ENCODE data around the gene DNAH5. TPM values are rescaled to one million over a fixed set of nuclear protein-coding genes. Genes with fewer than 3 reads are reported as not detected.

DNAH5 gene
- total and polyA plus RNA-seq, 2 experiments from 2014 or later = 0.56 to 0.97 TPM

DNA sequence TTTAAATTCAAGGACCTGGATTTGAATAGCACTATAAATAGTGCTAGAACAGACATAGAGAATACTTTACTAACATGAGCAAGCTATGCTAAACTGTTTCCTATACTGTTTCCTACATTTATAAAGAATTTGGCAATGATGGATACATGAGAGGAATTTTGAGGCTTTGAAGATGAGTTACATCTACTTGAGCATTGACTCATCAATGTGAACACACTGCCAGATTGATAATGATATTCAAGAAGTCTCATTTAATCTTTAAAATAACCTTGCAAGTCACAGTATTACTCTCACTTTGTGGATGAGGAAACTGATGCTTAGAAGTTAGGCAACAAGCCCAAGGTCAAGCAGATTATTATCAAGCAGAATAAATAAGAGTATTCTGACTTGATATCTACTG, 281.9 kb downstream of the DNAH5 start:
- no peak for DNase-seq (ENCODE audit: low spot score)
- H4K20me1 ChIP-seq (replicated peaks; ENCODE audit: insufficient read depth) = no peaks in the 10 kb centered on the region
- Mint-ChIP-seq H3K27ac (no peak overlapping the region), H3K27me3 (ENCODE audit: insufficient read depth, low read depth, poor library complexity) (no peaks in the 10 kb centered on the region), H3K4me3 (no peak overlapping the region), H3K36me3 (ENCODE audit: low read depth) (no peaks in the 10 kb centered on the region), H3K4me1 (no peaks in the 10 kb centered on the region), H3K9me3 (no peaks in the 10 kb centered on the region)
- no peak for TF ChIP-seq JUNB (IDR thresholded peaks at IDR 0.05; ENCODE audit: unreplicated experiment)
- TF ChIP-seq, protein P1, sequence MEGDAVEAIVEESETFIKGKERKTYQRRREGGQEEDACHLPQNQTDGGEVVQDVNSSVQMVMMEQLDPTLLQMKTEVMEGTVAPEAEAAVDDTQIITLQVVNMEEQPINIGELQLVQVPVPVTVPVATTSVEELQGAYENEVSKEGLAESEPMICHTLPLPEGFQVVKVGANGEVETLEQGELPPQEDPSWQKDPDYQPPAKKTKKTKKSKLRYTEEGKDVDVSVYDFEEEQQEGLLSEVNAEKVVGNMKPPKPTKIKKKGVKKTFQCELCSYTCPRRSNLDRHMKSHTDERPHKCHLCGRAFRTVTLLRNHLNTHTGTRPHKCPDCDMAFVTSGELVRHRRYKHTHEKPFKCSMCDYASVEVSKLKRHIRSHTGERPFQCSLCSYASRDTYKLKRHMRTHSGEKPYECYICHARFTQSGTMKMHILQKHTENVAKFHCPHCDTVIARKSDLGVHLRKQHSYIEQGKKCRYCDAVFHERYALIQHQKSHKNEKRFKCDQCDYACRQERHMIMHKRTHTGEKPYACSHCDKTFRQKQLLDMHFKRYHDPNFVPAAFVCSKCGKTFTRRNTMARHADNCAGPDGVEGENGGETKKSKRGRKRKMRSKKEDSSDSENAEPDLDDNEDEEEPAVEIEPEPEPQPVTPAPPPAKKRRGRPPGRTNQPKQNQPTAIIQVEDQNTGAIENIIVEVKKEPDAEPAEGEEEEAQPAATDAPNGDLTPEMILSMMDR (conservative IDR thresholded peaks at IDR 0.05; ENCODE audit: low read depth in 2 of 2) = no peak
- TF ChIP-seq ZNF114 (CRISPR knock-in tag; IDR thresholded peaks at IDR 0.05) = no peak
- TF ChIP-seq STAT1 (IDR thresholded peaks at IDR 0.05; ENCODE audit: unreplicated experiment) = no peak
- TF ChIP-seq EZH2phosphoT487 (IDR thresholded peaks at IDR 0.05; ENCODE audit: unreplicated experiment) = no peak
- TF ChIP-seq NANOG (IDR thresholded peaks at IDR 0.05; ENCODE audit: borderline replicate concordance) = no peak
- no peak for TF ChIP-seq EZH2 (IDR thresholded peaks at IDR 0.05; ENCODE audit: low read depth, unreplicated experiment)
- no peak for TF ChIP-seq POLR2AphosphoS5 (IDR thresholded peaks at IDR 0.05; ENCODE audit: low read depth)
- H3K4me2 ChIP-seq = no peak overlapping the region
- no peaks in the 10 kb centered on the region for H3K36me3 ChIP-seq (ENCODE audit: insufficient read depth)
- H3K79me2 ChIP-seq (replicated peaks; ENCODE audit: insufficient read depth) = no peaks in the 10 kb centered on the region
- H3K4me1 ChIP-seq (ENCODE audit: insufficient read depth) = 0 out of 2 replicates have a peak, but pooled peaks cover 6% of the 10 kb centered on the region
- H3K27me3 ChIP-seq (ENCODE audit: insufficient read depth) = no peaks in the 10 kb centered on the region
- H3K4me3 ChIP-seq = no peak overlapping the region
- no peak overlapping the region for H2AFZ ChIP-seq
- H3K27ac ChIP-seq (ENCODE audit: low read depth) = no peak overlapping the region
- ATAC-seq = no peak
- no peaks in the 10 kb centered on the region for H3F3A ChIP-seq (replicated peaks; ENCODE audit: low read depth)
- H3K9me2 ChIP-seq (ENCODE audit: insufficient read depth) = 0 out of 2 replicates have a peak, but pooled peaks cover 5% of the 10 kb centered on the region

DNA sequence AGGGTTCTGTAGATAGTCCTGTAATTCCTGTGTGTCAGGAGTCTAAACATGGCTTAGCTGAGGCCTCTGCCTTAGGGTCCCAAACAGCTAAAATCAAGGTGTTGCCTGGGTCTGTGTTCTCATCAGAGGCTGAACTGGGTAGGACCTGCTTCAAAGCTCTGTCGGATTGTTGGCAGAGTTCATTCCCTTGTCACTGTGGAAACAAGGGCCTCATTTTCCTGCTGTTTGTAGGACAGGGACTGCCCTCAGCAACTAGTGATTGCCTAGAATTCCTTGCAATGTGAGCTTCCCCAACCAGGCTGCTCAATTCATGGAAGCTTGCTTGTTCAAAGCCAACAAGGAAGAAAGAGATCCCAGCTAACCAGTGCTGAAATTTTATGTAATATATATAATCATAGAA, 283.2 kb downstream of the DNAH5 start:
- TF ChIP-seq NANOG (IDR thresholded peaks at IDR 0.05; ENCODE audit: borderline replicate concordance) = no peak
- no peak for TF ChIP-seq JUNB (IDR thresholded peaks at IDR 0.05; ENCODE audit: unreplicated experiment)
- TF ChIP-seq STAT1 (IDR thresholded peaks at IDR 0.05; ENCODE audit: unreplicated experiment) = no peak
- TF ChIP-seq ZNF331 (CRISPR knock-in tag; IDR thresholded peaks at IDR 0.05; ENCODE audit: low read depth) = no peak
- TF ChIP-seq EZH2 (IDR thresholded peaks at IDR 0.05; ENCODE audit: low read depth, unreplicated experiment) = no peak
- DNase-seq (ENCODE audit: low spot score) = no peak
- no peak overlapping the region for H3K4me3 ChIP-seq
- H3F3A ChIP-seq (replicated peaks; ENCODE audit: low read depth) = no peaks in the 10 kb centered on the region
- H3K4me1 ChIP-seq (ENCODE audit: insufficient read depth) = 0 out of 2 replicates have a peak, but pooled peaks cover 6% of the 10 kb centered on the region
- no peaks in the 10 kb centered on the region for H3K27me3 Mint-ChIP-seq (ENCODE audit: insufficient read depth, low read depth, poor library complexity)
- no peak overlapping the region for H3K27ac ChIP-seq (ENCODE audit: low read depth)
- H3K79me2 ChIP-seq (replicated peaks; ENCODE audit: insufficient read depth) = no peaks in the 10 kb centered on the region
- no peaks in the 10 kb centered on the region for H4K20me1 ChIP-seq (replicated peaks; ENCODE audit: insufficient read depth)
- no peak overlapping the region for H3K4me3 Mint-ChIP-seq
- H3K27me3 ChIP-seq (ENCODE audit: insufficient read depth) = no peaks in the 10 kb centered on the region
- H3K36me3 ChIP-seq (ENCODE audit: insufficient read depth) = no peaks in the 10 kb centered on the region
- peak overlapping the region; percentile 59; the same call in 1 of the 2 replicates for H2AFZ ChIP-seq
- H3K9me2 ChIP-seq (ENCODE audit: insufficient read depth) = 0 out of 2 replicates have a peak, but pooled peaks cover 5% of the 10 kb centered on the region
- H3K36me3 Mint-ChIP-seq (ENCODE audit: low read depth) = no peaks in the 10 kb centered on the region
- no peaks in the 10 kb centered on the region for H3K9me3 Mint-ChIP-seq
- no peak overlapping the region for H3K4me2 ChIP-seq
- H3K4me1 Mint-ChIP-seq = no peaks in the 10 kb centered on the region
- H3K27ac Mint-ChIP-seq = no peak overlapping the region
- ATAC-seq = no peak

All from GM23338 (cell line).